Measurements from ENCODE around the gene IRF2BP2. TPM values are rescaled to one million over a fixed set of nuclear protein-coding genes. Genes with fewer than 3 reads are reported as not detected.

The IRF2BP2 gene
- total and polyA plus RNA-seq, 2 of the 13 experiments (the other 11 are each of a cell fraction or from before 2014, with no cell fraction given), result 140 to 147 TPM

DNA sequence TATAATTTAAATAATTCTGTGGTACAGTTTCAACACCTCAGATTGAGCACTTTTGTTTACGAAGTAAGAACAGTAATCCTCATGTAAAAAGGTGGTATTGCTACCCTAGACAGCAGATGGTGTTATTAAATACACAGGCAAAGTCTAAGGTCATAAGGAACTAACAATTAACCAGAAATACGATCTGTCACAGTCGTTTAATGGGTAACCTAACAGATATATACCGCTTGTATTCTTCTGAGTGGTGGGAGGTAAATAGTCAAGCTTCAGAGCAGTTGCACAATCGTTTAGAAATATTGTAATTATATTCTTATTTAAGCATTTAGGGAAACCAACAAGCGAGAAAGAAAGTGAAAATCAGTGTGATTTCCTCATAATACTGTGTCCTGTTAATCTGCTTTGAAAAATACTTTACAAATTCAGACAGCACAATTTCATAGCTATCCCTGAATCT is 9.8 kb upstream of the IRF2BP2 start (continued):
- TF ChIP-seq, protein P1, sequence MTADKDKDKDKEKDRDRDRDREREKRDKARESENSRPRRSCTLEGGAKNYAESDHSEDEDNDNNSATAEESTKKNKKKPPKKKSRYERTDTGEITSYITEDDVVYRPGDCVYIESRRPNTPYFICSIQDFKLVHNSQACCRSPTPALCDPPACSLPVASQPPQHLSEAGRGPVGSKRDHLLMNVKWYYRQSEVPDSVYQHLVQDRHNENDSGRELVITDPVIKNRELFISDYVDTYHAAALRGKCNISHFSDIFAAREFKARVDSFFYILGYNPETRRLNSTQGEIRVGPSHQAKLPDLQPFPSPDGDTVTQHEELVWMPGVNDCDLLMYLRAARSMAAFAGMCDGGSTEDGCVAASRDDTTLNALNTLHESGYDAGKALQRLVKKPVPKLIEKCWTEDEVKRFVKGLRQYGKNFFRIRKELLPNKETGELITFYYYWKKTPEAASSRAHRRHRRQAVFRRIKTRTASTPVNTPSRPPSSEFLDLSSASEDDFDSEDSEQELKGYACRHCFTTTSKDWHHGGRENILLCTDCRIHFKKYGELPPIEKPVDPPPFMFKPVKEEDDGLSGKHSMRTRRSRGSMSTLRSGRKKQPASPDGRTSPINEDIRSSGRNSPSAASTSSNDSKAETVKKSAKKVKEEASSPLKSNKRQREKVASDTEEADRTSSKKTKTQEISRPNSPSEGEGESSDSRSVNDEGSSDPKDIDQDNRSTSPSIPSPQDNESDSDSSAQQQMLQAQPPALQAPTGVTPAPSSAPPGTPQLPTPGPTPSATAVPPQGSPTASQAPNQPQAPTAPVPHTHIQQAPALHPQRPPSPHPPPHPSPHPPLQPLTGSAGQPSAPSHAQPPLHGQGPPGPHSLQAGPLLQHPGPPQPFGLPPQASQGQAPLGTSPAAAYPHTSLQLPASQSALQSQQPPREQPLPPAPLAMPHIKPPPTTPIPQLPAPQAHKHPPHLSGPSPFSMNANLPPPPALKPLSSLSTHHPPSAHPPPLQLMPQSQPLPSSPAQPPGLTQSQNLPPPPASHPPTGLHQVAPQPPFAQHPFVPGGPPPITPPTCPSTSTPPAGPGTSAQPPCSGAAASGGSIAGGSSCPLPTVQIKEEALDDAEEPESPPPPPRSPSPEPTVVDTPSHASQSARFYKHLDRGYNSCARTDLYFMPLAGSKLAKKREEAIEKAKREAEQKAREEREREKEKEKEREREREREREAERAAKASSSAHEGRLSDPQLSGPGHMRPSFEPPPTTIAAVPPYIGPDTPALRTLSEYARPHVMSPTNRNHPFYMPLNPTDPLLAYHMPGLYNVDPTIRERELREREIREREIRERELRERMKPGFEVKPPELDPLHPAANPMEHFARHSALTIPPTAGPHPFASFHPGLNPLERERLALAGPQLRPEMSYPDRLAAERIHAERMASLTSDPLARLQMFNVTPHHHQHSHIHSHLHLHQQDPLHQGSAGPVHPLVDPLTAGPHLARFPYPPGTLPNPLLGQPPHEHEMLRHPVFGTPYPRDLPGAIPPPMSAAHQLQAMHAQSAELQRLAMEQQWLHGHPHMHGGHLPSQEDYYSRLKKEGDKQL (CRISPR knock-in tag; IDR thresholded peaks at IDR 0.05; ENCODE audit: low read depth), result peak; percentile 58; the same call in 1 of the 2 replicates
- TF ChIP-seq, protein P2, sequence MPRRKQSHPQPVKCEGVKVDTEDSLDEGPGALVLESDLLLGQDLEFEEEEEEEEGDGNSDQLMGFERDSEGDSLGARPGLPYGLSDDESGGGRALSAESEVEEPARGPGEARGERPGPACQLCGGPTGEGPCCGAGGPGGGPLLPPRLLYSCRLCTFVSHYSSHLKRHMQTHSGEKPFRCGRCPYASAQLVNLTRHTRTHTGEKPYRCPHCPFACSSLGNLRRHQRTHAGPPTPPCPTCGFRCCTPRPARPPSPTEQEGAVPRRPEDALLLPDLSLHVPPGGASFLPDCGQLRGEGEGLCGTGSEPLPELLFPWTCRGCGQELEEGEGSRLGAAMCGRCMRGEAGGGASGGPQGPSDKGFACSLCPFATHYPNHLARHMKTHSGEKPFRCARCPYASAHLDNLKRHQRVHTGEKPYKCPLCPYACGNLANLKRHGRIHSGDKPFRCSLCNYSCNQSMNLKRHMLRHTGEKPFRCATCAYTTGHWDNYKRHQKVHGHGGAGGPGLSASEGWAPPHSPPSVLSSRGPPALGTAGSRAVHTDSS (CRISPR knock-in tag; conservative IDR thresholded peaks at IDR 0.05), result no peak
- TF ChIP-seq ZBTB25 (CRISPR knock-in tag; IDR thresholded peaks at IDR 0.05) (no peak; the same call in 1 of the 2 replicates), CAMTA2 (CRISPR knock-in tag; IDR thresholded peaks at IDR 0.05; ENCODE audit: borderline replicate concordance) (no peak), JUNB (CRISPR knock-in tag; IDR thresholded peaks at IDR 0.05; ENCODE audit: borderline replicate concordance) (no peak), DRAP1 (CRISPR knock-in tag; IDR thresholded peaks at IDR 0.05) (peak; percentile 100), ZNF615 (CRISPR knock-in tag; IDR thresholded peaks at IDR 0.05; ENCODE audit: borderline replicate concordance) (no peak), ZNF317 (CRISPR knock-in tag; IDR thresholded peaks at IDR 0.05) (no peak), RELA (CRISPR knock-in tag; IDR thresholded peaks at IDR 0.05) (no peak), ZNF335 (CRISPR knock-in tag; IDR thresholded peaks at IDR 0.05) (0 out of 2 replicates have a peak, but pooled peaks have one; percentile 32), BRD4 (CRISPR knock-in tag; IDR thresholded peaks at IDR 0.05) (no peak), ZFY (CRISPR knock-in tag; IDR thresholded peaks at IDR 0.05) (no peak), RFXAP (CRISPR knock-in tag; IDR thresholded peaks at IDR 0.05; ENCODE audit: borderline replicate concordance) (no peak), ZNF790 (CRISPR knock-in tag; IDR thresholded peaks at IDR 0.05; ENCODE audit: borderline replicate concordance) (no peak), RNF2 (conservative IDR thresholded peaks at IDR 0.05; ENCODE audit: low read depth) (no peak), ZBTB21 (CRISPR knock-in tag; IDR thresholded peaks at IDR 0.05) (no peak)
- TF ChIP-seq, protein P3, sequence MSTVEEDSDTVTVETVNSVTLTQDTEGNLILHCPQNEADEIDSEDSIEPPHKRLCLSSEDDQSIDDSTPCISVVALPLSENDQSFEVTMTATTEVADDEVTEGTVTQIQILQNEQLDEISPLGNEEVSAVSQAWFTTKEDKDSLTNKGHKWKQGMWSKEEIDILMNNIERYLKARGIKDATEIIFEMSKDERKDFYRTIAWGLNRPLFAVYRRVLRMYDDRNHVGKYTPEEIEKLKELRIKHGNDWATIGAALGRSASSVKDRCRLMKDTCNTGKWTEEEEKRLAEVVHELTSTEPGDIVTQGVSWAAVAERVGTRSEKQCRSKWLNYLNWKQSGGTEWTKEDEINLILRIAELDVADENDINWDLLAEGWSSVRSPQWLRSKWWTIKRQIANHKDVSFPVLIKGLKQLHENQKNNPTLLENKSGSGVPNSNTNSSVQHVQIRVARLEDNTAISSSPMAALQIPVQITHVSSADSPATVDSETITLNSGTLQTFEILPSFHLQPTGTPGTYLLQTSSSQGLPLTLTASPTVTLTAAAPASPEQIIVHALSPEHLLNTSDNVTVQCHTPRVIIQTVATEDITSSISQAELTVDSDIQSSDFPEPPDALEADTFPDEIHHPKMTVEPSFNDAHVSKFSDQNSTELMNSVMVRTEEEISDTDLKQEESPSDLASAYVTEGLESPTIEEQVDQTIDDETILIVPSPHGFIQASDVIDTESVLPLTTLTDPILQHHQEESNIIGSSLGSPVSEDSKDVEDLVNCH (CRISPR knock-in tag; IDR thresholded peaks at IDR 0.05), result no peak

Measured in HepG2 (cell line).